Measurements from ENCODE around the gene HES5. TPM values are rescaled to one million over a fixed set of nuclear protein-coding genes. Genes with fewer than 3 reads are reported as not detected.

Gene HES5
- total and polyA plus RNA-seq, 2 experiments from 2014 or later = 0.16 to 0.21 TPM

DNA sequence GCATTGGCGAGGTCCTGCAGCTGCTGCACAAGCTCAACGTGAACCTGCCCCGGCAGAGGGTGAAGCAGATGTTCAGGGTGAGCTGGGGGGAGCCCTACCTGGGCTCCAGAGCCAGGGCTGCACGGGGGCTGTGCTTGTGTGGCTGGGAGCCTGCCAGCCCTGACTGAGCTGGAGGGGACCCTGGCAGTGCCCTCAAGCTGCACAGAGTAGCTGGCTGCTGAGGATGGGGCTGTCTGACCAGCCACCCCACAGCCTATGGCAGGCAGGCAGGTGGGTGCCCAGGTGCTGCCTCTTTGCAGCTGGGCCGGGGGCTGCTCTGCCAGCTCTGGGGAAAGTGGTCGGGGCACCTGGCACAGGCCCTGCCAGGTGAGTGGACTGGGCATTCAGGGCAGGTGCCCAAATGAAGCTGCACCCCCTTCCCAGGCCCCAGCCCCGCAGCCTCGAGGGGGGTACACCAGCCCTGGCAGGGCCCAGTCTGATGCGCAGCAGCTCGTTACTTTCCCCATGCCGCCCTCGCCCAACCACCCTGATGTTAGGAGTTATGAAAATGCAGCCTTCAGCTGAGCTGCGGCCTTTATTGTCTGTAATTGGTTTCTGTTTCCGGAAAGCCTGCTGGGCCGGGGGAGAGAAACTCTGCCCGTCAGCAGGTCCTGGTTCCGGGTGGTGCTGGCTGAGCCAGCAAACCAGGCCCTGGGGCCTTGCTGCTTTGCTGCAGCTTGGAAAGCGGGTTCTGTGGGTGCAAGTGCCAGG lies 49.7 kb downstream of the HES5 start:
- Mint-ChIP-seq H3K27ac (no peak overlapping the region), H3K4me1 (no peaks in the 10 kb centered on the region), H3K36me3 (ENCODE audit: low read depth) (no peaks in the 10 kb centered on the region), H3K4me3 (no peak overlapping the region), H3K9me3 (no peaks in the 10 kb centered on the region), H3K27me3 (ENCODE audit: insufficient read depth, low read depth, poor library complexity) (peaks cover 1% of the 10 kb centered on the region)
- no peaks in the 10 kb centered on the region for H3K27me3 ChIP-seq (ENCODE audit: insufficient read depth)
- DNase-seq (ENCODE audit: low spot score) = no peak
- TF ChIP-seq, protein P1, sequence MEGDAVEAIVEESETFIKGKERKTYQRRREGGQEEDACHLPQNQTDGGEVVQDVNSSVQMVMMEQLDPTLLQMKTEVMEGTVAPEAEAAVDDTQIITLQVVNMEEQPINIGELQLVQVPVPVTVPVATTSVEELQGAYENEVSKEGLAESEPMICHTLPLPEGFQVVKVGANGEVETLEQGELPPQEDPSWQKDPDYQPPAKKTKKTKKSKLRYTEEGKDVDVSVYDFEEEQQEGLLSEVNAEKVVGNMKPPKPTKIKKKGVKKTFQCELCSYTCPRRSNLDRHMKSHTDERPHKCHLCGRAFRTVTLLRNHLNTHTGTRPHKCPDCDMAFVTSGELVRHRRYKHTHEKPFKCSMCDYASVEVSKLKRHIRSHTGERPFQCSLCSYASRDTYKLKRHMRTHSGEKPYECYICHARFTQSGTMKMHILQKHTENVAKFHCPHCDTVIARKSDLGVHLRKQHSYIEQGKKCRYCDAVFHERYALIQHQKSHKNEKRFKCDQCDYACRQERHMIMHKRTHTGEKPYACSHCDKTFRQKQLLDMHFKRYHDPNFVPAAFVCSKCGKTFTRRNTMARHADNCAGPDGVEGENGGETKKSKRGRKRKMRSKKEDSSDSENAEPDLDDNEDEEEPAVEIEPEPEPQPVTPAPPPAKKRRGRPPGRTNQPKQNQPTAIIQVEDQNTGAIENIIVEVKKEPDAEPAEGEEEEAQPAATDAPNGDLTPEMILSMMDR (conservative IDR thresholded peaks at IDR 0.05; ENCODE audit: low read depth in 2 of 2) = no peak
- TF ChIP-seq POLR2AphosphoS5 (IDR thresholded peaks at IDR 0.05; ENCODE audit: low read depth) (no peak), ZNF114 (CRISPR knock-in tag; IDR thresholded peaks at IDR 0.05) (no peak), JUNB (IDR thresholded peaks at IDR 0.05; ENCODE audit: unreplicated experiment) (no peak), ZNF331 (CRISPR knock-in tag; IDR thresholded peaks at IDR 0.05; ENCODE audit: low read depth) (no peak), STAT1 (IDR thresholded peaks at IDR 0.05; ENCODE audit: unreplicated experiment) (no peak), CREB1 (CRISPR knock-in tag; IDR thresholded peaks at IDR 0.05; ENCODE audit: low read depth) (no peak), EZH2 (IDR thresholded peaks at IDR 0.05; ENCODE audit: low read depth, unreplicated experiment) (no peak), NANOG (IDR thresholded peaks at IDR 0.05; ENCODE audit: borderline replicate concordance) (no peak), EZH2phosphoT487 (IDR thresholded peaks at IDR 0.05; ENCODE audit: unreplicated experiment) (no peak)
- TF ChIP-seq, protein P2, sequence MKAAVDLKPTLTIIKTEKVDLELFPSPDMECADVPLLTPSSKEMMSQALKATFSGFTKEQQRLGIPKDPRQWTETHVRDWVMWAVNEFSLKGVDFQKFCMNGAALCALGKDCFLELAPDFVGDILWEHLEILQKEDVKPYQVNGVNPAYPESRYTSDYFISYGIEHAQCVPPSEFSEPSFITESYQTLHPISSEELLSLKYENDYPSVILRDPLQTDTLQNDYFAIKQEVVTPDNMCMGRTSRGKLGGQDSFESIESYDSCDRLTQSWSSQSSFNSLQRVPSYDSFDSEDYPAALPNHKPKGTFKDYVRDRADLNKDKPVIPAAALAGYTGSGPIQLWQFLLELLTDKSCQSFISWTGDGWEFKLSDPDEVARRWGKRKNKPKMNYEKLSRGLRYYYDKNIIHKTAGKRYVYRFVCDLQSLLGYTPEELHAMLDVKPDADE (IDR thresholded peaks at IDR 0.05) = no peak
- TF ChIP-seq, protein P3, sequence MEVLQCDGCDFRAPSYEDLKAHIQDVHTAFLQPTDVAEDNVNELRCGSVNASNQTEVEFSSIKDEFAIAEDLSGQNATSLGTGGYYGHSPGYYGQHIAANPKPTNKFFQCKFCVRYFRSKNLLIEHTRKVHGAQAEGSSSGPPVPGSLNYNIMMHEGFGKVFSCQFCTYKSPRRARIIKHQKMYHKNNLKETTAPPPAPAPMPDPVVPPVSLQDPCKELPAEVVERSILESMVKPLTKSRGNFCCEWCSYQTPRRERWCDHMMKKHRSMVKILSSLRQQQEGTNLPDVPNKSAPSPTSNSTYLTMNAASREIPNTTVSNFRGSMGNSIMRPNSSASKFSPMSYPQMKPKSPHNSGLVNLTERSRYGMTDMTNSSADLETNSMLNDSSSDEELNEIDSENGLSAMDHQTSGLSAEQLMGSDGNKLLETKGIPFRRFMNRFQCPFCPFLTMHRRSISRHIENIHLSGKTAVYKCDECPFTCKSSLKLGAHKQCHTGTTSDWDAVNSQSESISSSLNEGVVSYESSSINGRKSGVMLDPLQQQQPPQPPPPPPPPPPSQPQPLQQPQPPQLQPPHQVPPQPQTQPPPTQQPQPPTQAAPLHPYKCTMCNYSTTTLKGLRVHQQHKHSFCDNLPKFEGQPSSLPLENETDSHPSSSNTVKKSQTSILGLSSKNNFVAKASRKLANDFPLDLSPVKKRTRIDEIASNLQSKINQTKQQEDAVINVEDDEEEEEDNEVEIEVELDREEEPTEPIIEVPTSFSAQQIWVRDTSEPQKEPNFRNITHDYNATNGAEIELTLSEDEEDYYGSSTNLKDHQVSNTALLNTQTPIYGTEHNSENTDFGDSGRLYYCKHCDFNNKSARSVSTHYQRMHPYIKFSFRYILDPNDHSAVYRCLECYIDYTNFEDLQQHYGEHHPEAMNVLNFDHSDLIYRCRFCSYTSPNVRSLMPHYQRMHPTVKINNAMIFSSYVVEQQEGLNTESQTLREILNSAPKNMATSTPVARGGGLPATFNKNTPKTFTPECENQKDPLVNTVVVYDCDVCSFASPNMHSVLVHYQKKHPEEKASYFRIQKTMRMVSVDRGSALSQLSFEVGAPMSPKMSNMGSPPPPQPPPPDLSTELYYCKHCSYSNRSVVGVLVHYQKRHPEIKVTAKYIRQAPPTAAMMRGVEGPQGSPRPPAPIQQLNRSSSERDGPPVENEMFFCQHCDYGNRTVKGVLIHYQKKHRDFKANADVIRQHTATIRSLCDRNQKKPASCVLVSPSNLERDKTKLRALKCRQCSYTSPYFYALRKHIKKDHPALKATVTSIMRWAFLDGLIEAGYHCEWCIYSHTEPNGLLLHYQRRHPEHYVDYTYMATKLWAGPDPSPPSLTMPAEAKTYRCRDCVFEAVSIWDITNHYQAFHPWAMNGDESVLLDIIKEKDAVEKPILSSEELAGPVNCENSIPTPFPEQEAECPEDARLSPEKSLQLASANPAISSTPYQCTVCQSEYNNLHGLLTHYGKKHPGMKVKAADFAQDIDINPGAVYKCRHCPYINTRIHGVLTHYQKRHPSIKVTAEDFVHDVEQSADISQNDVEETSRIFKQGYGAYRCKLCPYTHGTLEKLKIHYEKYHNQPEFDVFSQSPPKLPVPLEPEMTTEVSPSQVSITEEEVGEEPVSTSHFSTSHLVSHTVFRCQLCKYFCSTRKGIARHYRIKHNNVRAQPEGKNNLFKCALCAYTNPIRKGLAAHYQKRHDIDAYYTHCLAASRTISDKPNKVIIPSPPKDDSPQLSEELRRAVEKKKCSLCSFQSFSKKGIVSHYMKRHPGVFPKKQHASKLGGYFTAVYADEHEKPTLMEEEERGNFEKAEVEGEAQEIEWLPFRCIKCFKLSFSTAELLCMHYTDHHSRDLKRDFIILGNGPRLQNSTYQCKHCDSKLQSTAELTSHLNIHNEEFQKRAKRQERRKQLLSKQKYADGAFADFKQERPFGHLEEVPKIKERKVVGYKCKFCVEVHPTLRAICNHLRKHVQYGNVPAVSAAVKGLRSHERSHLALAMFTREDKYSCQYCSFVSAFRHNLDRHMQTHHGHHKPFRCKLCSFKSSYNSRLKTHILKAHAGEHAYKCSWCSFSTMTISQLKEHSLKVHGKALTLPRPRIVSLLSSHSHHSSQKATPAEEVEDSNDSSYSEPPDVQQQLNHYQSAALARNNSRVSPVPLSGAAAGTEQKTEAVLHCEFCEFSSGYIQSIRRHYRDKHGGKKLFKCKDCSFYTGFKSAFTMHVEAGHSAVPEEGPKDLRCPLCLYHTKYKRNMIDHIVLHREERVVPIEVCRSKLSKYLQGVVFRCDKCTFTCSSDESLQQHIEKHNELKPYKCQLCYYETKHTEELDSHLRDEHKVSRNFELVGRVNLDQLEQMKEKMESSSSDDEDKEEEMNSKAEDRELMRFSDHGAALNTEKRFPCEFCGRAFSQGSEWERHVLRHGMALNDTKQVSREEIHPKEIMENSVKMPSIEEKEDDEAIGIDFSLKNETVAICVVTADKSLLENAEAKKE (CRISPR knock-in tag; IDR thresholded peaks at IDR 0.05) = no peak
- TF ChIP-seq, protein P4, sequence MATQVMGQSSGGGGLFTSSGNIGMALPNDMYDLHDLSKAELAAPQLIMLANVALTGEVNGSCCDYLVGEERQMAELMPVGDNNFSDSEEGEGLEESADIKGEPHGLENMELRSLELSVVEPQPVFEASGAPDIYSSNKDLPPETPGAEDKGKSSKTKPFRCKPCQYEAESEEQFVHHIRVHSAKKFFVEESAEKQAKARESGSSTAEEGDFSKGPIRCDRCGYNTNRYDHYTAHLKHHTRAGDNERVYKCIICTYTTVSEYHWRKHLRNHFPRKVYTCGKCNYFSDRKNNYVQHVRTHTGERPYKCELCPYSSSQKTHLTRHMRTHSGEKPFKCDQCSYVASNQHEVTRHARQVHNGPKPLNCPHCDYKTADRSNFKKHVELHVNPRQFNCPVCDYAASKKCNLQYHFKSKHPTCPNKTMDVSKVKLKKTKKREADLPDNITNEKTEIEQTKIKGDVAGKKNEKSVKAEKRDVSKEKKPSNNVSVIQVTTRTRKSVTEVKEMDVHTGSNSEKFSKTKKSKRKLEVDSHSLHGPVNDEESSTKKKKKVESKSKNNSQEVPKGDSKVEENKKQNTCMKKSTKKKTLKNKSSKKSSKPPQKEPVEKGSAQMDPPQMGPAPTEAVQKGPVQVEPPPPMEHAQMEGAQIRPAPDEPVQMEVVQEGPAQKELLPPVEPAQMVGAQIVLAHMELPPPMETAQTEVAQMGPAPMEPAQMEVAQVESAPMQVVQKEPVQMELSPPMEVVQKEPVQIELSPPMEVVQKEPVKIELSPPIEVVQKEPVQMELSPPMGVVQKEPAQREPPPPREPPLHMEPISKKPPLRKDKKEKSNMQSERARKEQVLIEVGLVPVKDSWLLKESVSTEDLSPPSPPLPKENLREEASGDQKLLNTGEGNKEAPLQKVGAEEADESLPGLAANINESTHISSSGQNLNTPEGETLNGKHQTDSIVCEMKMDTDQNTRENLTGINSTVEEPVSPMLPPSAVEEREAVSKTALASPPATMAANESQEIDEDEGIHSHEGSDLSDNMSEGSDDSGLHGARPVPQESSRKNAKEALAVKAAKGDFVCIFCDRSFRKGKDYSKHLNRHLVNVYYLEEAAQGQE (IDR thresholded peaks at IDR 0.05; ENCODE audit: unreplicated experiment) = no peak
- no peak overlapping the region for H3K4me3 ChIP-seq
- no peaks in the 10 kb centered on the region for H3F3A ChIP-seq (replicated peaks; ENCODE audit: low read depth)
- H3K79me2 ChIP-seq (replicated peaks; ENCODE audit: insufficient read depth) = no peaks in the 10 kb centered on the region
- no peaks in the 10 kb centered on the region for H3K9me2 ChIP-seq (ENCODE audit: insufficient read depth)
- no peak overlapping the region for H2AFZ ChIP-seq
- no peaks in the 10 kb centered on the region for H4K20me1 ChIP-seq (replicated peaks; ENCODE audit: insufficient read depth)
- no peaks in the 10 kb centered on the region for H3K36me3 ChIP-seq (ENCODE audit: insufficient read depth)
- H3K4me1 ChIP-seq (ENCODE audit: insufficient read depth) = no peaks in the 10 kb centered on the region
- ATAC-seq = no peak
- H3K27ac ChIP-seq (ENCODE audit: low read depth) = no peak overlapping the region
- H3K4me2 ChIP-seq = no peak overlapping the region
